Stimulated activated CD8-positive, alpha-beta memory T cell treated with anti-CD3 and anti-CD28 coated beads, Interleukin-12 subunit alpha, Interleukin-12 subunit beta, amount 100 ng/mL, for 24 hours (primary cell): ENCODE measurements around the gene TIAM2.
"Not testable (repeated sequence)": the region's sequence is repeated elsewhere in the genome, so short reads cannot be mapped to it uniquely, and the experiment has no call there.

Experiments
- DNase-seq: peaks from one replicate; pipeline ENCODE4 v3.0.0-alpha.2; 2020; ENCODE audit errors: extremely low read depth

TIAM2 gene

DNA sequence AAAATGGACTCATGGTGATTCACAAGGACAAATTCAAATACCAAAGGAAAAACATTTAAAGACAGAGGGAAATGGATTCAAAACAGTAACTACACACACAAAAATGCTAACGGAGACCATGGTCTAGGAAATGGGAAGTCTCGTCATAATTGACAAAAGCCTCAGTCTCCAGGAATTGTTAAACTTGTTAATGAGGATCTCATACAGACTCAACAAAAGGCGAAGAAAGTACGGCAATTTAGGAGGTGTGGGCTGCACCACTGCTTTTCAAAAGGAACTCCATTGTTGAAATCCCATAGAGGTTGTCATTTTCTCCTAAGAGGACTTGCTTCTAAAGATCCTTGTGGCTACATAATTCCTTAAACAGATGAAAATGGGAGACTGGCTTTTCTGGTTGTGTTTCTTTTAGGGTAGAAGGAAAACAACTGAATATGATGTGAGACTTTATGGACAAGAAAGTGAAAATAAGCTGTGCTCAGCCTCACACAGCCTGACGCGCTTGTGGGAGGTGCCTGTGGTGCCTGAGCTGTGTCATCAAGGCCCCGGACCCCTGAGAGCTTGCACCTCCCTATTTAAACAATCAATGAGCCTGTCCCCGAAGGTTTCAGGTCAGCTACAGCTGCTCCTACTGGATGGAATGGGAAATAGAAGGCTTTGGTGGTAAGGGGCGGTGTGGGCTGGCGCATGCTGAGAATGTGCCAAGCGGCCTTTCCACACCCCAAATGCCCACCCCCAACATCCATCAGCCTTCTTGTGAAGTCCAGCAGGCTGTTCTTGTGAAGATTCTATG lies 266.2 kb downstream of the TIAM2 start:
- DNase-seq: no peak

GRCh38 chr6:155262655-155263054 lies 267.5 kb downstream of the TIAM2 start:
- no peak for DNase-seq

DNA sequence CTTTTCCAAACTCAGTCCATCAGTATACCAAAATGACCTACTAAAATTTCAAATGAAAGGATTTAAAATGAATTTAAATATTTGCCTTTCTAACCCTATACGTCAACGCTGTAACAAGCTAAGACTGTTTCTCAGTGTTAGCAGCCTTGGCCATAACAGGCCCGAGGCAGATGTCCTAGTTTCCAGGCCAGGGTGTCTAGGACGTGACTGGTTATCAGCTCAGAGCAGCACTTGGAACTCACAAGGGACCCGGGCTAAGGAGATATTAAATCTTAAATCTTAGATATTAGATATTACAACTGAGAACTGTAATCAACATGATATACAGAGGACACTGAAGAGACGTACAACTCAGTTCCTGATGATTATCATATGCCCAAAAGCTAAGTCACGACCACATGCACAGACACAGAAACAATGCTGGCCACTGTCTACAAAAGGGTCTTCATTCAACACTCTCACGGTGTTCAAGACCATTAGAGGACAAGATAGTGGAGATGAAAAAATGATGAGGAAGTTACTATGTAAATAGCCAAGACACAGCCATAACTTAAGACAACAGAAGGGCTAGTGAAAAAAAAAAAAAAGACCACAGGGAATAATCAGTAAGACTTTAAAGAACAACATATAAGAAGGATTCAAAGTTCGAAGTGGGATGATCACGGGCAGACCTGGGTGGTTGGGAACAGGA lies 268.4 kb downstream of the TIAM2 start, which contains the start of gene CLDN20:
Gene CLDN20 (plus strand): TSS at position 641 of the 691 bp plus-strand sequence. CDS start 11,707 bp downstream, outside the sequence.
- no peak for DNase-seq

DNA sequence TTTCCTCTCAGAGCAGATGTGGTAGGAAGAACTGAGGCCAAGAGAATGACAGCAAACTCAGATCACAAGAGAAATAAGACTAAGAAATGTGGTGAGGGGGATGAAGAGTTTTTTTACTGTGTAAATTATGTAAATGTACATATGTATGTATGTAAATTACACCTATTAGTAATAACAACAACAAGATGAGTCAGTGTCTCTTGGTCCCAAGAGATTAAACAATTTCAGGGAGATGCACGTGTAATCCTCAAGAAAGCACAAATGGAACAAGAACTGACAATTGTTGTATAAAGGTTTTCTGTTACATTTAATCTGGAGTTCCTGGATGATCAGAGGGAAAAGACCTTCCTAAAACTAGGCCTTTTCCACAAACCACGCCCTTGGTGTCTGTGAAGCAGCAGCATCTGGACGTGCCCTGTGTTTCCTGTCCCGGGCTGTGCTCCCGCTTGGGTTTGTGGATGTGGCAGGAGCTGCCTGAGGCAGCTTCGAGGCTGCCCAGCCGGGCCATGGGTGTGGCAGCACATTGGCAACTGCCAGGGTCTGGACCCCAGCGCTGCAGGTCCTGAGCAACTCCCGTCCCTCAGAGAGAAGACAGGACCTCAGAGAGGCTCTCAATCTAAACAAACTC lies 269.7 kb downstream of the TIAM2 start:
- no peak for DNase-seq

DNA sequence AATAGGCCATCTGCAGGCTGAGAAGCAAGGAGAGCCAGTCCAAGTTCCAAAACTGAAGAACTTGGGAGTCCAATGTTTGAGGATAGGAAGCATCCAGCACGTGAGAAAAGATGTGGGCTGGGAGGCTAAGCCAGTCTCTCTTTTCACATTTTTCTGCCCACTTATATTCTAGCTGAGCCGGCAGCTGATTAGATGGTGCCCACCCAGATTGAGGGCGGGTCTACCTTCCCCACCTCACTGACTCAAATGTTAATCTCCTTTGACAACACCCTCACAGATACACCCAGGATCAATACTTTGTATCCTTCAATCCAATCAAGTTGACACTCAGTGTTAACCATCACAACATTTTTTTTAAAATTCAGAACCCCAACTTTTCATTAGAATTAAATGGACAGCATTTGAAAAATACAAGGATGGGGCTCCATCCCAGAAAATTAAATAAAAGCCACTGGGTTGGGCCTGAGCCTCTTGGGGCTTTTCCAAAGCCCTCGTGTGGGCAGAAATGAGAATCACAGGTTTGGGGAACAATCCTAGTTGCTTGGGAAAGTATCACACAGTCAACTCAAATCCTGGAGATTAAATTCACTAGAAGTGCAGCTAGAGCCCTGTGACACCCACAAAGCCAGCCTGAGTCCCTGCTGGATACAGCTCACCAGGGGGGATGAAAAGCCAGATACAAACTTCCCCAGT lies 270.9 kb downstream of the TIAM2 start:
- no peak for DNase-seq

- no peak for DNase-seq
These were observed 272.3 kb downstream of the TIAM2 start for GRCh38 chr6:155267411-155267810.

- not testable (repeated sequence) for DNase-seq
These were observed 273.2 kb downstream of the TIAM2 start for GRCh38 chr6:155268088-155268867.

- no peak for DNase-seq
These were observed 274.6 kb downstream of the TIAM2 start for GRCh38 chr6:155269765-155270164.

DNA sequence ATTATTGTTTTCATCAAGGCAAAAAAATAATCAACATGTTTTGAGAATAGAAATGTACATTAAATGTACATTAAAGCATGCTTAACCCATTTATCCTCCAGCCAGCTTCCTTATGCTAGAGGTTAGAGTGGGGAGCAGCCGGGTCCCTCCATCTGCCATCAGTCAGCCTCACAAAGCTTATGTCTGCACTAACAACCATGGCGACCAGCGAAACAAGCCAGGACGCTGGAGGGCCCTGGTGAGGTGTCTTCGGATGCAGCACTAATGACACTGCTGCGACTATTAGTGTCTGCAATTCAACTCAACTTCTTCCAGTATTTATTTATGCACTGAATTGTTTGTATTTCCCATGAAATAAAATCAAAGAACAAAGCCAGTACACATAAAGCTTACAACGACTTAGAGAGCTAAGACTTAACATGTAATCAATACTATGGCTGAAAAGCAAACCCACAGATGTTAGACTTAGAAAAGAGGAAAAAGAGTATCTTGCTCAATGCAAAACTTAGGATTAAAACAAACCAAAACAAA lies 275.5 kb downstream of the TIAM2 start:
- no peak for DNase-seq

DNA sequence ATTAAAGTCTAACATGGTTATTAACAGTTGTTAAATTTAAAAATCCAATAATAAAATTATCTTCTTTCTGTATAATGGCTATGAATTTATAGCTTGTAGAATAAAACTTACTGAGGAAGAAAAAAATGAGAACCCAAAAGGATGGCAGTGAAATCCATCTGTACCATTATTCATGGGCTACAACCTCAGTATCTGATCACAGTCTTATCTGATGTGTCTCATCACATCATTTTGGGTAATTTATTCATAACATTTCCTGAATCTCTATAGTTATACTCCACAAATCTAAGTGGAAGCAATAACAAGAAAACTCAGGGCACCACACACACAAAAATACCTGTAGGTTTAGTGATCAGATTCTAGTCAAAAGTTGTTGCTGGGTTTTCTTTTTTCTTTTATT lies 276.0 kb downstream of the TIAM2 start:
- DNase-seq: no peak

GRCh38 chr6:155272353-155273232 lies 277.5 kb downstream of the TIAM2 start:
- DNase-seq: no peak

GRCh38 chr6:155273431-155273830 lies 278.3 kb downstream of the TIAM2 start:
- DNase-seq: no peak

GRCh38 chr6:155274106-155274505 lies 279.0 kb downstream of the TIAM2 start:
- no peak for DNase-seq

DNA sequence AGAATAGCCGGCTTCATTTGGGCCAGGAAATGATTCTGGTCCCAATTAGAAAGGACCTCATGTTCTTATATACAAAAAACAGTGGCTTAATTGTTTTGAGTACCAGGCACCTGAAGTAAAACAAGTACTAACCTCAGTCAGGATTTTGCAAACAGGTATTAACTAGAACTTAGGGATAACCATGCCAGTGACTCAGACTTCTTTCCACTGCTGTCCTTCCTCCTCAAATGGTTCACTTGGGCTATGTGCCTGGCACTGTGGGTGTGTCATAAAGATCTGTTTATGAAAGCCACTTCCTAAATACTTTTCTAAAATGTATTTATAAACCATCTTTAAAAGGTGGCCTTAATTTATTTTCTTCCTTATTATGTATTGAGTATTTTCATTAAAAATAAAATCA lies 279.4 kb downstream of the TIAM2 start:
- DNase-seq: no peak

GRCh38 chr6:155275808-155276480 lies 280.8 kb downstream of the TIAM2 start:
- no peak for DNase-seq

DNA sequence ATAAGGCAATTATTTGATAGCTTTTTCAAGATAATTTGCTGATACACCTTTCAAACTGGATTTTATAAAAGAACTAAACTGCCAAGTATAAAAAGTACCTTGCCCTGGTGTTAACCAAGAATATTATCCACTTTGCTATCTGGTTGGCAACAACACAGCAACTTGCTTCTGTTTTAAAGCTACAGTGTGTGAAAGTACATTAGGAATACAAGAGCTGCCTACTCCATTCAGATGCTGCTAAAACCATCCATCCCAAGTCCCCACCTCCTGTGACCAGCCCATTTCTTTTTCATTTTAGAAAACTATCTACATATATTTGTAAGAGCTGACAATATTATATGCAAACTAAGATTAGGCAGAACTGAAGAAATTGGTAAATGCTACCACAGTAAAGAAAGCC lies 281.5 kb downstream of the TIAM2 start:
- no peak for DNase-seq

DNA sequence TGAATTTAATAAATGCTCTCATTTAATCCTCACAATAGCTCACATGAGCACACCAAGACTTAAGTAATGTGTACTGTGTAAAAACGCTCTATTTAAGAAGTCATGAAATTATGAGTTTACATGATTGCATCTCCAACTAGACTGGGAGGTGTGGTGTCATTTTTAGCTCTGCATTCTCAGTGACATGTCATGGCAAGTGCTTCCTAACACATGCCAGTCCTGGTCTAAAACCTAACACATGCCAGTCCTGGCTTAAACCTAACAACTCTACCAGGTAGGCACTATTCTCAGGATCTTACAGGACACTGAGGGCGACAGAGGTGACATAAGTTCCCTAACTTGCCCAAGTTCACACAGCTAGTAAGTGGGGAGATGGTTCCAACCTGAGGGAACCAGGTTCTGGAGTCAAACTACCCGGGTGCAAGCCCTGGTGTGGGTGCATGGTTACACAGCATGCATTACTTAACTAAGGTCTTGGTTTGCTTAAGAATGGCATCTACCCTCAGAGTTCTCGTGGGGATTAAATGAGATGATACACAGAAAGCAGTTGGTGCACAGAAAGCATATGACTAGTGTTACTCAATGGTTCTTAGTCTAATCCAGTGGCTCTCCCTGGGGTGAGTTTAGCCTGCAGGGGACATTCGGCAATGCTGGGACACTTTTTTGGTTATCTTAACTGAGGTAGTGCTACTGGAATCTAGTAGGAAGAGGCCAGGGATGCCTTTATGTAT lies 283.4 kb downstream of the TIAM2 start:
- no peak for DNase-seq

- no peak for DNase-seq
These were observed 289.7 kb downstream of the TIAM2 start for GRCh38 chr6:155284775-155285174.

- no peak for DNase-seq
These were observed 292.6 kb downstream of the TIAM2 start for GRCh38 chr6:155287762-155288161.
